ENCODE data around the gene OTOF. TPM values are rescaled to one million over a fixed set of nuclear protein-coding genes. Genes with fewer than 3 reads are reported as not detected.

OTOF gene
- polyA plus RNA-seq, 3 donors = 0.51 TPM; not detected in 2

DNA sequence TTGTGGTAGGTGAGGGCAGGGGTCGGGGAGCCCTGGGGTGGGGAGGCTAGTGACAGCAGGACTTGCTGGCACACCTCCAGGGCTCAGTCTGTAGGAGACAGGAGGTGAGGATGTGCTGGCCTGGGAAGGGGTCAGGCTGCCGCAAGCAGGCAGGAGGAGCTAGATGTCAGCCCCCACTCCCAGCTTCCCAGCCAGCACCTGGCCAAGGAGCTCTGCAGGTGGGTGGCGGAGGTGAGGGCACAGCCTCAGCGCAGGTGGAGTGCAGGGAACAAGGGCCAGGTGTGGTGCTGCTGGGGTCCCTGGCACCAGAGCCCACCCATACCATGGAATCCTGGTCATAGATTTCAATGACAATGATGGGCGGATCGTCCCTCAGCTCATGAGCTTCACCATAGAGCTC lies 2.9 kb downstream of the OTOF start:
- H3K36me3 Mint-ChIP-seq = no peaks in the 10 kb centered on the region
- H3K4me3 Mint-ChIP-seq = no peak overlapping the region
- peaks cover 6% of the 10 kb centered on the region for H3K4me1 Mint-ChIP-seq
- Histone ChIP-seq H2AFZ (ENCODE audit: insufficient read depth, low read depth, low read length, poor library complexity, severe bottlenecking) (no peak overlapping the region), H3K9ac (ENCODE audit: insufficient read depth, low read length, poor library complexity, severe bottlenecking) (no peak overlapping the region), H3K4me2 (replicated peaks; ENCODE audit: extremely low read depth, low read length, poor library complexity, severe bottlenecking) (no peak overlapping the region), H3K79me2 (ENCODE audit: insufficient read depth, low read length) (no peaks in the 10 kb centered on the region), H3K36me3 (replicated peaks in 1 of 2; ENCODE audit: control insufficient read depth in 1 of 2, insufficient read depth in 2 of 2, low read length in 2 of 2) (no peaks in the 10 kb centered on the region), H3K4me1 (ENCODE audit: control insufficient read depth in 1 of 2, insufficient read depth in 2 of 2, low read length in 2 of 2) (peaks cover 5 to 8% of the 10 kb centered on the region in 2 donors), H3K9me3 (replicated peaks in 1 of 2; ENCODE audit: control insufficient read depth in 1 of 2, insufficient read depth in 1 of 2, low read length in 2 of 2) (no peaks in the 10 kb centered on the region), H4K20me1 (ENCODE audit: insufficient read depth, low read length) (no peaks in the 10 kb centered on the region), H3K27me3 (ENCODE audit: control insufficient read depth in 2 of 2, insufficient read depth in 2 of 2, low read length in 2 of 2) (no peaks in the 10 kb centered on the region), H3K4me3 (replicated peaks in 1 of 3; ENCODE audit: low read depth in 2 of 3, low read length in 3 of 3) (no peak overlapping the region), H3K27ac (ENCODE audit: low read depth in 1 of 2, low read length in 2 of 2) (no peak overlapping the region)
- intact Hi-C loops (cut with micrococcal nuclease) = no loop called here
- TF ChIP-seq, protein P1, sequence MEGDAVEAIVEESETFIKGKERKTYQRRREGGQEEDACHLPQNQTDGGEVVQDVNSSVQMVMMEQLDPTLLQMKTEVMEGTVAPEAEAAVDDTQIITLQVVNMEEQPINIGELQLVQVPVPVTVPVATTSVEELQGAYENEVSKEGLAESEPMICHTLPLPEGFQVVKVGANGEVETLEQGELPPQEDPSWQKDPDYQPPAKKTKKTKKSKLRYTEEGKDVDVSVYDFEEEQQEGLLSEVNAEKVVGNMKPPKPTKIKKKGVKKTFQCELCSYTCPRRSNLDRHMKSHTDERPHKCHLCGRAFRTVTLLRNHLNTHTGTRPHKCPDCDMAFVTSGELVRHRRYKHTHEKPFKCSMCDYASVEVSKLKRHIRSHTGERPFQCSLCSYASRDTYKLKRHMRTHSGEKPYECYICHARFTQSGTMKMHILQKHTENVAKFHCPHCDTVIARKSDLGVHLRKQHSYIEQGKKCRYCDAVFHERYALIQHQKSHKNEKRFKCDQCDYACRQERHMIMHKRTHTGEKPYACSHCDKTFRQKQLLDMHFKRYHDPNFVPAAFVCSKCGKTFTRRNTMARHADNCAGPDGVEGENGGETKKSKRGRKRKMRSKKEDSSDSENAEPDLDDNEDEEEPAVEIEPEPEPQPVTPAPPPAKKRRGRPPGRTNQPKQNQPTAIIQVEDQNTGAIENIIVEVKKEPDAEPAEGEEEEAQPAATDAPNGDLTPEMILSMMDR (IDR thresholded peaks at IDR 0.05) = no peak
- no CpG with 5 or more reads among the region's 6 CpGs for WGBS (ENCODE audit: insufficient coverage)
- peaks cover 2 to 6% (median 4%) of the 10 kb centered on the region in 3 donors for H3K27me3 Mint-ChIP-seq (ENCODE audit: low read depth in 3 of 3)
- no peak for DNase-seq
- no peaks in the 10 kb centered on the region for H3K9me3 Mint-ChIP-seq
- H3K27ac Mint-ChIP-seq = no peak overlapping the region

DNA sequence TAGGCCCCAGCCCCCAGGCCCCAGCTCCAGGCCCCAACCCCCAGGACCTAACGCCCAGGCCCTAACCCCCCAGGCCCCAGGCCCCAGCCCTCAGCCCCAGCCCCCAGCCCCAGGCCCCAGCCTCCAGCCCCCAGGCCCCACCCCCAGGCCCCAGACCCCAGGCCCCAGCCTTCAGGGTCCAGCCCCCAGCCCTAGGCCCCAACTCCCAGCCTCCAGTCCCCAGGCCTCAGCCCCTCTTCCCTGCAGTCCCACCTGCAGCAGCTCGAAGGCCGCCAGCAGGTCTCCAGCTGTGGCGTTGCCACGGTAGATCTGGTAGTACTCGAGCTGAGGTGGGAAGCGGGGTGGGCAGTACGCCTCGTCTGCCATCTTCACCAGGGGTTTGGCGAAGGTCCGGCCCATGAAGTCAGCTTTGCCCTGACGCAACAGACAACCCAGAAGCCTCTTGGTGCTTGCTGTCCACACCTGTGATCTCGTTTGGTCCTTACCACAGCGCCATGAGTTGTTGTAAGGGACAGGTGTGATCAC lies 3.6 kb downstream of the OTOF start:
- no peak overlapping the region for H3K4me3 Mint-ChIP-seq
- TF ChIP-seq, protein P1 (IDR thresholded peaks at IDR 0.05) = no peak
- Histone ChIP-seq H3K9me3 (replicated peaks in 1 of 2; ENCODE audit: control insufficient read depth in 1 of 2, insufficient read depth in 1 of 2, low read length in 2 of 2) (no peaks in the 10 kb centered on the region), H3K27ac (ENCODE audit: low read depth in 1 of 2, low read length in 2 of 2) (no peak overlapping the region), H3K9ac (ENCODE audit: insufficient read depth, low read length, poor library complexity, severe bottlenecking) (no peak overlapping the region), H3K36me3 (replicated peaks in 1 of 2; ENCODE audit: control insufficient read depth in 1 of 2, insufficient read depth in 2 of 2, low read length in 2 of 2) (no peaks in the 10 kb centered on the region), H3K27me3 (ENCODE audit: control insufficient read depth in 2 of 2, insufficient read depth in 2 of 2, low read length in 2 of 2) (no peaks in the 10 kb centered on the region), H3K79me2 (ENCODE audit: insufficient read depth, low read length) (no peaks in the 10 kb centered on the region), H3K4me1 (ENCODE audit: control insufficient read depth in 1 of 2, insufficient read depth in 2 of 2, low read length in 2 of 2) (peaks cover 5 to 8% of the 10 kb centered on the region in 2 donors), H3K4me3 (replicated peaks in 1 of 3; ENCODE audit: low read depth in 2 of 3, low read length in 3 of 3) (no peak overlapping the region), H2AFZ (ENCODE audit: insufficient read depth, low read depth, low read length, poor library complexity, severe bottlenecking) (no peak overlapping the region), H4K20me1 (ENCODE audit: insufficient read depth, low read length) (no peaks in the 10 kb centered on the region), H3K4me2 (replicated peaks; ENCODE audit: extremely low read depth, low read length, poor library complexity, severe bottlenecking) (no peak overlapping the region)
- no peaks in the 10 kb centered on the region for H3K36me3 Mint-ChIP-seq
- intact Hi-C loops (cut with micrococcal nuclease) = no loop called here
- H3K27me3 Mint-ChIP-seq (ENCODE audit: low read depth in 3 of 3) = peaks cover 2 to 7% (median 6%) of the 10 kb centered on the region in 3 donors
- no peak for DNase-seq
- H3K27ac Mint-ChIP-seq = no peak overlapping the region
- peaks cover 6% of the 10 kb centered on the region for H3K4me1 Mint-ChIP-seq
- H3K9me3 Mint-ChIP-seq = peaks cover 0 to 4% (median under 1%) of the 10 kb centered on the region in 7 donors
- WGBS (ENCODE audit: insufficient coverage) = 98% methylated on average over 11 of the region's 14 CpGs

Measured in CD14-positive monocyte (primary cell).